H9 (cell line): ENCODE results near the gene SNX30. TPM values are rescaled to one million over a fixed set of nuclear protein-coding genes. Genes with fewer than 3 reads are reported as not detected.

Experiments
- DNase-seq: peaks from one replicate; pipeline ENCODE4 v3.0.0-alpha.2; 2017
- H2AFZ ChIP-seq: one replicate; pipeline ENCODE4 v1.6.1; 2013; ENCODE audit warnings: mild to moderate bottlenecking, low read length, control low read depth, moderate library complexity
- H2AK5ac ChIP-seq: 2 replicates; pipeline ENCODE4 v1.6.1; 2013; ENCODE audit warnings: low read length, control low read depth, mixed read lengths; ENCODE audit not compliant: insufficient read length
- H2BK120ac ChIP-seq: one replicate; pipeline ENCODE4 v1.6.1; 2013; ENCODE audit warnings: low read depth, mild to moderate bottlenecking, low read length, control low read depth, inconsistent platforms; ENCODE audit not compliant: poor library complexity, severe bottlenecking
- H2BK12ac ChIP-seq: 2 replicates; pipeline ENCODE4 v1.6.1; 2013; ENCODE audit warnings: low read length, control low read depth, mixed read lengths, low read depth; ENCODE audit not compliant: insufficient read length
- H2BK15ac ChIP-seq: 2 replicates; pipeline ENCODE4 v1.6.1; 2013; ENCODE audit warnings: low read depth, low read length, control low read depth
- H2BK20ac ChIP-seq: one replicate; pipeline ENCODE4 v1.6.1; 2013; ENCODE audit warnings: low read depth, mild to moderate bottlenecking, low read length, control low read depth, inconsistent platforms; ENCODE audit not compliant: poor library complexity, severe bottlenecking
- H2BK5ac ChIP-seq: 2 replicates; pipeline ENCODE4 v1.6.1; 2013; ENCODE audit warnings: low read length, control low read depth, mixed read lengths; ENCODE audit not compliant: insufficient read length
- H3K14ac ChIP-seq: 2 replicates; pipeline ENCODE4 v1.6.1; 2013; ENCODE audit warnings: low read length, control low read depth; ENCODE audit not compliant: insufficient read depth
- H3K18ac ChIP-seq: 2 replicates; pipeline ENCODE4 v1.6.1; 2013; ENCODE audit warnings: low read depth, mild to moderate bottlenecking, mixed read lengths, low read length, control low read depth; ENCODE audit not compliant: insufficient read length
- H3K23ac ChIP-seq: 2 replicates; pipeline ENCODE4 v1.6.1; 2013; ENCODE audit warnings: low read length, control low read depth, mixed read lengths, low read depth; ENCODE audit not compliant: insufficient read length
- H3K23me2 ChIP-seq: 2 replicates; pipeline ENCODE4 v1.6.1; 2013; ENCODE audit warnings: low read depth, mild to moderate bottlenecking, mixed read lengths, low read length, control low read depth; ENCODE audit not compliant: insufficient read length, poor library complexity, severe bottlenecking
- H3K27ac ChIP-seq: 2 replicates; pipeline ENCODE4 v1.5.1; 2013; ENCODE audit warnings: low read length, control low read depth, mixed read lengths, low read depth; ENCODE audit not compliant: insufficient read length
- H3K27me3 ChIP-seq: 2 replicates; pipeline ENCODE4 v1.6.1; 2013; ENCODE audit warnings: low read length, control low read depth, inconsistent platforms; ENCODE audit not compliant: insufficient read depth
- H3K4ac ChIP-seq: 2 replicates; pipeline ENCODE4 v1.6.1; 2013; ENCODE audit warnings: low read depth, mild to moderate bottlenecking, control low read depth, inconsistent platforms, low read length, moderate library complexity
- H3K4me1 ChIP-seq: 2 replicates; pipeline ENCODE4 v1.6.1; 2013; ENCODE audit warnings: low read length, control low read depth, inconsistent platforms; ENCODE audit not compliant: insufficient read depth
- H3K4me2 ChIP-seq: 2 replicates; pipeline ENCODE4 v1.6.1; 2013; ENCODE audit warnings: low read length, control low read depth, mixed read lengths; ENCODE audit not compliant: insufficient read length, insufficient read depth
- H3K56ac ChIP-seq: 2 replicates; pipeline ENCODE4 v1.6.1; 2013; ENCODE audit warnings: low read depth, mild to moderate bottlenecking, mixed read lengths, low read length, control low read depth; ENCODE audit not compliant: insufficient read length
- H3K79me1 ChIP-seq: 2 replicates; pipeline ENCODE4 v1.6.1; 2013; ENCODE audit warnings: low read depth, mild to moderate bottlenecking, moderate library complexity, low read length, control low read depth, inconsistent platforms; ENCODE audit not compliant: insufficient read depth, poor library complexity, severe bottlenecking
- H3K79me2 ChIP-seq: 2 replicates; pipeline ENCODE4 v1.6.1; 2013; ENCODE audit warnings: low read length, control low read depth, inconsistent platforms; ENCODE audit not compliant: insufficient read depth
- H3K9ac ChIP-seq: 2 replicates; pipeline ENCODE4 v1.6.1; 2013; ENCODE audit warnings: low read length, control low read depth, mixed read lengths; ENCODE audit not compliant: insufficient read length; ENCODE audit errors: extremely low read depth
- H3K9me3 ChIP-seq: one replicate; pipeline ENCODE4 v1.6.1; 2013; ENCODE audit warnings: low read depth, low read length, inconsistent platforms; ENCODE audit not compliant: control insufficient read depth
- H3T11ph ChIP-seq: one replicate; pipeline ENCODE4 v1.6.1; 2013; ENCODE audit warnings: mild to moderate bottlenecking, low read length, control low read depth, inconsistent platforms
- H4K20me1 ChIP-seq: one replicate; pipeline ENCODE4 v1.6.1; 2013; ENCODE audit not compliant: control insufficient read depth, insufficient read length, insufficient read depth
- H4K5ac ChIP-seq: 2 replicates; pipeline ENCODE4 v1.6.1; 2013; ENCODE audit warnings: low read depth, mild to moderate bottlenecking, mixed read lengths, low read length, control low read depth; ENCODE audit not compliant: insufficient read length
- H4K8ac ChIP-seq: replicated peaks from 2 replicates; pipeline ENCODE4 v1.6.1; 2013; ENCODE audit warnings: low read length, control low read depth, mixed read lengths, low read depth; ENCODE audit not compliant: insufficient read length
- H4K91ac ChIP-seq: 2 replicates; pipeline ENCODE4 v1.6.1; 2013; ENCODE audit warnings: low read depth, mild to moderate bottlenecking, moderate library complexity, mixed read lengths, low read length, control low read depth; ENCODE audit not compliant: insufficient read length
- H3K27ac Mint-ChIP-seq, 3 experiments: 2 replicates in 2 of 3; 3 replicates in 1 of 3; pipeline ENCODE4 v1.8.0; 2020 to 2021; ENCODE audit warnings: mixed read lengths in 3 of 3, mild to moderate bottlenecking in 1 of 3, moderate library complexity in 1 of 3
- H3K27me3 Mint-ChIP-seq: 2 replicates; pipeline ENCODE4 v1.8.0; 2021; ENCODE audit warnings: low read depth, mild to moderate bottlenecking, moderate library complexity, mixed read lengths
- H3K36me3 Mint-ChIP-seq, 3 experiments: 2 replicates in 2 of 3; 3 replicates in 1 of 3; pipeline ENCODE4 v1.8.0; 2020 to 2021; ENCODE audit warnings: low read depth in 3 of 3, mixed read lengths in 3 of 3; ENCODE audit not compliant: insufficient read depth in 1 of 3
- H3K4me1 Mint-ChIP-seq, 2 experiments: 2 replicates each; pipeline ENCODE4 v1.8.0; 2020; ENCODE audit warnings: mixed read lengths in 2 of 2
- H3K4me3 Mint-ChIP-seq, 2 experiments: 2 replicates in 1 of 2; 3 replicates in 1 of 2; pipeline ENCODE4 v1.8.0; 2020 to 2021; ENCODE audit warnings: mild to moderate bottlenecking in 2 of 2, mixed read lengths in 2 of 2, moderate library complexity in 1 of 2
- H3K9me3 Mint-ChIP-seq, 2 experiments: 2 replicates in 1 of 2; 3 replicates in 1 of 2; pipeline ENCODE4 v1.8.0; 2020; ENCODE audit warnings: mild to moderate bottlenecking in 2 of 2, mixed read lengths in 2 of 2, moderate library complexity in 1 of 2
- CTCF ChIP-seq: fragments of 200-600 bp; sonication (generic); conservative IDR thresholded peaks from 3 replicates; pipeline ENCODE4 v1.8.0; 2021; ENCODE audit warnings: antibody characterized with exemption, mild to moderate bottlenecking
- WGBS: extraction: QIAGEN DNeasy Blood & Tissue Kit; methylation state at CpG from one replicate; pipeline ENCODE4 v1.1.7; 2013; ENCODE audit warnings: missing lambda C conversion rate, low lambda C conversion rate, mixed read lengths; ENCODE audit not compliant: insufficient read length; ENCODE audit errors: extremely low coverage; 5-methylcytosine and 5-hydroxymethylcytosine counted together
- total RNA-seq: library from RNA; stranded (reverse); gene quantifications from 2 replicates; pipeline ENCODE4 v1.2.1, GENCODE V29; 2021

SNX30 gene
- total RNA-seq, 1 experiment from 2014 or later, result 10.3 TPM

GRCh38 chr9:112869041-112869529, 118.5 kb downstream of the SNX30 start:
- Histone ChIP-seq H2BK12ac (no peak overlapping the region), H2AK5ac (no peak overlapping the region), H3K4me1 (peaks cover 9% of the 10 kb centered on the region; the same call in 1 of the 2 replicates), H3K79me2 (no peaks in the 10 kb centered on the region), H3K9me3 (no peaks in the 10 kb centered on the region), H3K4ac (no peak overlapping the region), H3K14ac (no peak overlapping the region), H3K9ac (no peak overlapping the region), H3T11ph (no peak overlapping the region), H3K27ac (no peak overlapping the region), H4K20me1 (no peaks in the 10 kb centered on the region), H3K56ac (no peak overlapping the region), H2AFZ (no peak overlapping the region), H2BK15ac (no peak overlapping the region), H3K79me1 (no peaks in the 10 kb centered on the region), H4K5ac (no peak overlapping the region), H3K18ac (no peak overlapping the region), H4K8ac (no peak overlapping the region), H2BK120ac (no peak overlapping the region), H2BK20ac (no peak overlapping the region), H3K23ac (no peak overlapping the region), H3K23me2 (no peaks in the 10 kb centered on the region), H2BK5ac (no peak overlapping the region), H4K91ac (no peak overlapping the region), H3K27me3 (no peaks in the 10 kb centered on the region), H3K4me2 (no peak overlapping the region)
- peaks cover 0 to 5% of the 10 kb centered on the region in 2 experiments; a peak in 3 of 5 replicates for H3K9me3 Mint-ChIP-seq
- WGBS, result no CpG with 5 or more reads among the region's 8 CpGs
- DNase-seq, result no peak
- H3K27me3 Mint-ChIP-seq, result no peaks in the 10 kb centered on the region
- no peak for TF ChIP-seq CTCF
- peaks cover 19 to 26% of the 10 kb centered on the region in 2 experiments for H3K4me1 Mint-ChIP-seq
- H3K4me3 Mint-ChIP-seq, result no peak overlapping the region
- peaks cover 8 to 25% (median 22%) of the 10 kb centered on the region in 3 experiments for H3K36me3 Mint-ChIP-seq
- H3K27ac Mint-ChIP-seq, result 0 out of 7 replicates have a peak overlapping the region, but pooled peaks of 1 of the 3 experiments have one; percentile 38
